Panc1 (cell line): ENCODE data around the gene TMEM178A. TPM values are rescaled to one million over a fixed set of nuclear protein-coding genes. Genes with fewer than 3 reads are reported as not detected.

Experiments
- ATAC-seq: fragments of 200-7000 bp; cut with Tn5 transposase; 2 replicates; pipeline ENCODE4 v1.9.1; 2020; ENCODE audit warnings: mild to moderate bottlenecking, moderate library complexity
- BruUV-seq: library from RNA; stranded (reverse); fragments of 400-500 nt; replicated peaks from 2 replicates; lab custom pipeline; 2021; lab: Mats Ljungman, UMichigan
- CTCF ChIA-PET: fragments of 300-600 bp; sonication (Branson Sonifier 250); formaldehyde crosslinking; loops from one replicate; lab custom pipeline; 2022; ENCODE audit warnings: antibody characterized with exemption; lab: Charles Lee
- POLR2A ChIA-PET: fragments of 300-600 bp; sonication (Branson Sonifier 250); formaldehyde crosslinking; loops from one replicate; lab custom pipeline; 2022; ENCODE audit warnings: antibody characterized with exemption; lab: Charles Lee
- DNase-seq: peaks from one replicate; pipeline ENCODE4 v3.0.0-alpha.2; 2010; ENCODE audit warnings: low read depth, low spot score
- H3K27ac ChIP-seq: 2 replicates; pipeline ENCODE4 v1.5.1; 2011; ENCODE audit warnings: mild to moderate bottlenecking, low read length, inconsistent platforms
- H3K27me3 ChIP-seq: fragments of 200-500 bp; sonication (Bioruptor generic); 2 replicates; pipeline ENCODE4 v1.6.0; 2014; ENCODE audit warnings: low read length, inconsistent platforms; ENCODE audit not compliant: control insufficient read depth, insufficient read depth
- H3K36me3 ChIP-seq: fragments of 200-500 bp; sonication (Bioruptor generic); 2 replicates; pipeline ENCODE4 v1.5.1; 2014; ENCODE audit warnings: inconsistent platforms, mild to moderate bottlenecking, low read length, moderate library complexity; ENCODE audit not compliant: control insufficient read depth, insufficient read depth
- H3K4me1 ChIP-seq: 2 replicates; pipeline ENCODE4 v1.5.1; 2011; ENCODE audit warnings: inconsistent platforms, mild to moderate bottlenecking, low read length, moderate library complexity; ENCODE audit not compliant: control insufficient read depth, insufficient read depth
- H3K4me3 ChIP-seq, 2 experiments: 2 replicates each; pipeline ENCODE4 v1.5.1; 2011 to 2012; ENCODE audit warnings: low read depth in 2 of 2, low read length in 2 of 2, mild to moderate bottlenecking in 2 of 2, inconsistent platforms in 1 of 2, moderate library complexity in 1 of 2
- H3K9me3 ChIP-seq: fragments of 200-500 bp; sonication (Bioruptor generic); 2 replicates; pipeline ENCODE4 v1.5.1; 2014; ENCODE audit warnings: low read depth, mild to moderate bottlenecking, inconsistent platforms, low read length, moderate library complexity; ENCODE audit not compliant: control insufficient read depth, insufficient read depth
- POLR2AphosphoS5 ChIP-seq: IDR thresholded peaks from 2 replicates; pipeline ENCODE4 v1.6.1; 2012; ENCODE audit warnings: mild to moderate bottlenecking, low read depth, low read length, moderate library complexity
- SIN3A ChIP-seq: IDR thresholded peaks from 2 replicates; pipeline ENCODE4 v1.6.1; 2012; ENCODE audit warnings: low read depth, mild to moderate bottlenecking, low read length, moderate library complexity, borderline replicate concordance; ENCODE audit not compliant: insufficient read depth
- TCF7L2 ChIP-seq: IDR thresholded peaks from 2 replicates; pipeline ENCODE4 v1.6.1; 2011; ENCODE audit warnings: mild to moderate bottlenecking, low read depth, low read length, inconsistent platforms
- in situ Hi-C: cut with HindIII; loops from 2 replicates; pipeline ENCODE4 v1.10.0; 2016; ENCODE audit warnings: low sequenced_read_pairs, low pct_unique_long_range_greater_than_20kb
- intact Hi-C: fragments of 100-400 bp; cut with micrococcal nuclease; formaldehyde crosslinking; loops from one replicate; pipeline ENCODE4 v1.10.0; 2022; ENCODE audit not compliant: unreplicated experiment
- total RNA-seq: library from RNA; stranded (reverse); gene quantifications from one replicate; pipeline ENCODE4 v1.2.1, GENCODE V29; 2021; ENCODE audit not compliant: unreplicated experiment
- TF ChIP-seq, protein P1 (sequence below), 2 experiments: IDR thresholded peaks; 2 replicates each; pipeline ENCODE4 v1.6.1; 2011 to 2012; ENCODE audit warnings: low read depth in 2 of 2, control low read depth in 1 of 2, low read length in 1 of 2, mild to moderate bottlenecking in 1 of 2, moderate library complexity in 1 of 2; ENCODE audit not compliant: insufficient read depth in 1 of 2
- TF ChIP-seq, protein P2 (sequence below): fragments of 450-650 bp; IDR thresholded peaks from 2 replicates; pipeline ENCODE4 v1.5.1; 2017; ENCODE audit warnings: mild to moderate bottlenecking

The TMEM178A gene
- total RNA-seq, 1 experiment from 2014 or later = not detected

DNA sequence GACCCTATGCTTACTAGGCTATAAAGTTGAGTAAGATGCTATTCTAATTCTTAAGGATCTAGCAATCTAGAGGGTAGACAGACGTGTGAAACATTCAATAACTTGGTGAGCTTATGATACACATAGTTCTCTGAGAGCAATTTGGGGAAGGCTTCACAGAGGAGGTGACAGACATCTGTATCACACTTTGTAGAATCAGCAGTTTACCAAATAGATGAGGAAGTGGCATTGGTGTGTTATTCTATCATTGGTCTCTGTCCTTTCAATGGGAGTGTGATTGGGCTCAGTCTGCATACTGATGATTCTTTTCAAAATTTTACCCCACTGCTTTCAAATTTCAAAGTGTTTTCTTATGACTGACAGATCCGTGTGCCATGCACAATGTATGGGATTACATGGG, 47.0 kb upstream of the TMEM178A start:
- H3K4me3 ChIP-seq = no peak overlapping the region
- ChIA-PET CTCF (no interaction called here), POLR2A (no interaction called here)
- H3K27me3 ChIP-seq = peaks cover 15% of the 10 kb centered on the region
- DNase-seq (no peak), ATAC-seq (no peak)
- no peak overlapping the region for H3K27ac ChIP-seq
- H3K36me3 ChIP-seq = no peaks in the 10 kb centered on the region
- intact Hi-C loops = no loop called here
- no TSS peak for BruUV-seq
- H3K4me1 ChIP-seq = no peaks in the 10 kb centered on the region
- TF ChIP-seq TCF7L2 (no peak), SIN3A (no peak), POLR2AphosphoS5 (no peak)
- TF ChIP-seq, protein P1, sequence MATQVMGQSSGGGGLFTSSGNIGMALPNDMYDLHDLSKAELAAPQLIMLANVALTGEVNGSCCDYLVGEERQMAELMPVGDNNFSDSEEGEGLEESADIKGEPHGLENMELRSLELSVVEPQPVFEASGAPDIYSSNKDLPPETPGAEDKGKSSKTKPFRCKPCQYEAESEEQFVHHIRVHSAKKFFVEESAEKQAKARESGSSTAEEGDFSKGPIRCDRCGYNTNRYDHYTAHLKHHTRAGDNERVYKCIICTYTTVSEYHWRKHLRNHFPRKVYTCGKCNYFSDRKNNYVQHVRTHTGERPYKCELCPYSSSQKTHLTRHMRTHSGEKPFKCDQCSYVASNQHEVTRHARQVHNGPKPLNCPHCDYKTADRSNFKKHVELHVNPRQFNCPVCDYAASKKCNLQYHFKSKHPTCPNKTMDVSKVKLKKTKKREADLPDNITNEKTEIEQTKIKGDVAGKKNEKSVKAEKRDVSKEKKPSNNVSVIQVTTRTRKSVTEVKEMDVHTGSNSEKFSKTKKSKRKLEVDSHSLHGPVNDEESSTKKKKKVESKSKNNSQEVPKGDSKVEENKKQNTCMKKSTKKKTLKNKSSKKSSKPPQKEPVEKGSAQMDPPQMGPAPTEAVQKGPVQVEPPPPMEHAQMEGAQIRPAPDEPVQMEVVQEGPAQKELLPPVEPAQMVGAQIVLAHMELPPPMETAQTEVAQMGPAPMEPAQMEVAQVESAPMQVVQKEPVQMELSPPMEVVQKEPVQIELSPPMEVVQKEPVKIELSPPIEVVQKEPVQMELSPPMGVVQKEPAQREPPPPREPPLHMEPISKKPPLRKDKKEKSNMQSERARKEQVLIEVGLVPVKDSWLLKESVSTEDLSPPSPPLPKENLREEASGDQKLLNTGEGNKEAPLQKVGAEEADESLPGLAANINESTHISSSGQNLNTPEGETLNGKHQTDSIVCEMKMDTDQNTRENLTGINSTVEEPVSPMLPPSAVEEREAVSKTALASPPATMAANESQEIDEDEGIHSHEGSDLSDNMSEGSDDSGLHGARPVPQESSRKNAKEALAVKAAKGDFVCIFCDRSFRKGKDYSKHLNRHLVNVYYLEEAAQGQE (IDR thresholded peaks at IDR 0.05; ENCODE audit: insufficient read depth in 1 of 2, low read depth in 2 of 2, low read length in 1 of 2) = no peak
- TF ChIP-seq, protein P2, sequence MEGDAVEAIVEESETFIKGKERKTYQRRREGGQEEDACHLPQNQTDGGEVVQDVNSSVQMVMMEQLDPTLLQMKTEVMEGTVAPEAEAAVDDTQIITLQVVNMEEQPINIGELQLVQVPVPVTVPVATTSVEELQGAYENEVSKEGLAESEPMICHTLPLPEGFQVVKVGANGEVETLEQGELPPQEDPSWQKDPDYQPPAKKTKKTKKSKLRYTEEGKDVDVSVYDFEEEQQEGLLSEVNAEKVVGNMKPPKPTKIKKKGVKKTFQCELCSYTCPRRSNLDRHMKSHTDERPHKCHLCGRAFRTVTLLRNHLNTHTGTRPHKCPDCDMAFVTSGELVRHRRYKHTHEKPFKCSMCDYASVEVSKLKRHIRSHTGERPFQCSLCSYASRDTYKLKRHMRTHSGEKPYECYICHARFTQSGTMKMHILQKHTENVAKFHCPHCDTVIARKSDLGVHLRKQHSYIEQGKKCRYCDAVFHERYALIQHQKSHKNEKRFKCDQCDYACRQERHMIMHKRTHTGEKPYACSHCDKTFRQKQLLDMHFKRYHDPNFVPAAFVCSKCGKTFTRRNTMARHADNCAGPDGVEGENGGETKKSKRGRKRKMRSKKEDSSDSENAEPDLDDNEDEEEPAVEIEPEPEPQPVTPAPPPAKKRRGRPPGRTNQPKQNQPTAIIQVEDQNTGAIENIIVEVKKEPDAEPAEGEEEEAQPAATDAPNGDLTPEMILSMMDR = no peak
- in situ Hi-C loops = no loop called here
- H3K9me3 ChIP-seq = no peaks in the 10 kb centered on the region

DNA sequence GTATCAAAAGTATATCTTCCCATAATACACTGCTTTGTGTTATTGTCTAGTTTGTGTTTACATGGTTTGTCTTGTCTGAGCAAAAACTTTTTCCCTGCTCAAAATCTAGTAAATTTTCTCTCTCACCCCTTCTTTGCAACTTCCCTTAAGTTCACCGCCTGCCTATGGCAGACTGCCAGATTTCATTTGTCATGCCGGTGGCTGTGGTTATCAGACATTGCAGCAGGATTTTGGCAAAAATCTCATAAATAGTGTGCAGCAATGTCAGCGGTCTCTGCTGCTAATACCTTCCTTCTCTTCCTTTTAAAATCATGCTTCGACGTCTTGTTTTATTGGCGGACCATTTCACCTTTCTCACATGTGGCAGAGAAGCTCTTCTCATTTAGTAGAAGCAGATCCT, 45.6 kb upstream of the TMEM178A start:
- ATAC-seq = no peak
- no TSS peak for BruUV-seq
- intact Hi-C loops (no loop called here), in situ Hi-C loops (no loop called here)
- H3K27me3 ChIP-seq = peaks cover 12% of the 10 kb centered on the region
- TF ChIP-seq, protein P2 = no peak
- TF ChIP-seq SIN3A (no peak), POLR2AphosphoS5 (no peak), TCF7L2 (no peak)
- TF ChIP-seq, protein P1 (IDR thresholded peaks at IDR 0.05; ENCODE audit: insufficient read depth in 1 of 2, low read depth in 2 of 2, low read length in 1 of 2) = no peak
- no peaks in the 10 kb centered on the region for H3K36me3 ChIP-seq
- DNase-seq = no peak
- H3K4me1 ChIP-seq = no peaks in the 10 kb centered on the region
- H3K9me3 ChIP-seq = no peaks in the 10 kb centered on the region
- ChIA-PET POLR2A (no interaction called here), CTCF (no interaction called here)
- H3K4me3 ChIP-seq = no peak overlapping the region
- no peak overlapping the region for H3K27ac ChIP-seq
